Colonic mucosa (tissue), 4 donors: ENCODE data around the gene SNX5. TPM values are rescaled to one million over a fixed set of nuclear protein-coding genes. Genes with fewer than 3 reads are reported as not detected.
"Not testable (repeated sequence)": the region's sequence is repeated elsewhere in the genome, so short reads cannot be mapped to it uniquely, and the experiment has no call there.

Experiments
- DNase-seq: peaks from one replicate; pipeline ENCODE4 v3.0.0-alpha.2; 2020
- H3K27ac ChIP-seq: fragments of 200-600 bp; one replicate; pipeline ENCODE4 v1.8.0; 2021
- H3K27me3 ChIP-seq: fragments of 200-600 bp; one replicate; pipeline ENCODE4 v1.8.0; 2021
- H3K36me3 ChIP-seq: fragments of 200-600 bp; one replicate; pipeline ENCODE4 v1.8.0; 2021
- H3K4me1 ChIP-seq: fragments of 200-600 bp; one replicate; pipeline ENCODE4 v1.8.0; 2021; ENCODE audit warnings: mild to moderate bottlenecking
- H3K4me3 ChIP-seq: fragments of 200-600 bp; one replicate; pipeline ENCODE4 v1.8.0; 2021
- H3K9ac ChIP-seq, 2 donors: one replicate each; pipeline ENCODE4 v1.7.0; 2013; ENCODE audit warnings: control low read depth in 2 of 2, low read depth in 2 of 2, low read length in 2 of 2
- H3K9me3 ChIP-seq: fragments of 200-600 bp; one replicate; pipeline ENCODE4 v1.8.0; 2021
- CTCF ChIP-seq: fragments of 200-600 bp; IDR thresholded peaks from one replicate; pipeline ENCODE4 v1.8.0; 2022; ENCODE audit warnings: antibody characterized with exemption, mild to moderate bottlenecking
- intact Hi-C: fragments of 100-400 bp; cut with DNase I; formaldehyde crosslinking; loops from one replicate; pipeline ENCODE4 v1.14.1; 2022
- total RNA-seq, 2 donors: library from RNA; stranded (reverse); fragmentation: NEBNext Ultra II Directional in 1 of 2; extraction: Animal tissue kit (Norgen Biotek cat#: 25700) in 1 of 2; gene quantifications; one replicate each; pipeline ENCODE4 v1.2.1, GENCODE V29; 2021
- donor health status: healthy.
- donor health status: DM: no; HTN: no; CAD: no.
- donor health status: DM: no; HTN: no; CAD: no.

Gene SNX5
- total RNA-seq, 2 donors from 2014 or later: 116 to 119 TPM

- no peak for TF ChIP-seq CTCF
- H3K36me3 ChIP-seq: no peaks in the 10 kb centered on the region
- peak overlapping the region in 1 of 2 donors; percentile 70 for H3K9ac ChIP-seq
- no peak overlapping the region for H3K4me3 ChIP-seq
- H3K9me3 ChIP-seq: no peaks in the 10 kb centered on the region
- H3K4me1 ChIP-seq: peaks cover 25% of the 10 kb centered on the region
- DNase-seq: no peak
- H3K27me3 ChIP-seq: no peaks in the 10 kb centered on the region
- H3K27ac ChIP-seq: peak overlapping the region; percentile 62
- intact Hi-C loops: no loop called here
These were observed 7.0 kb downstream of the SNX5 start for GRCh38 chr20:17961587-17961940.

- peak; percentile 45 for DNase-seq
- TF ChIP-seq CTCF: no peak
- Histone ChIP-seq H3K36me3 (no peaks in the 10 kb centered on the region), H3K9ac (peak overlapping the region in 1 of 2 donors; percentile 70), H3K27ac (peak overlapping the region; percentile 62), H3K4me3 (no peak overlapping the region), H3K9me3 (no peaks in the 10 kb centered on the region), H3K4me1 (peaks cover 25% of the 10 kb centered on the region), H3K27me3 (no peaks in the 10 kb centered on the region)
- intact Hi-C loops: no loop called here
These were observed 7.5 kb downstream of the SNX5 start for GRCh38 chr20:17960927-17961586.

GRCh38 chr20:17960400-17960885 is 8.2 kb downstream of the SNX5 start:
- H3K9ac ChIP-seq: peak overlapping the region in 1 of 2 donors; percentile 70
- H3K27me3 ChIP-seq, DNase-seq, H3K4me3 ChIP-seq, H3K36me3 ChIP-seq, H3K9me3 ChIP-seq, intact Hi-C loops: not testable (repeated sequence)
- peak overlapping the region; percentile 62 for H3K27ac ChIP-seq
- H3K4me1 ChIP-seq: peaks cover 25% of the 10 kb centered on the region

- Histone ChIP-seq H3K27ac (peak overlapping the region; percentile 70), H3K9ac (peak overlapping the region in 1 of 2 donors; percentile 69), H3K4me1 (peaks cover 25% of the 10 kb centered on the region), H3K27me3 (no peaks in the 10 kb centered on the region), H3K9me3 (no peaks in the 10 kb centered on the region), H3K4me3 (no peak overlapping the region), H3K36me3 (no peaks in the 10 kb centered on the region)
- intact Hi-C loops: no loop called here
- DNase-seq: no peak
- TF ChIP-seq CTCF: no peak
These were observed 9.4 kb downstream of the SNX5 start for GRCh38 chr20:17959257-17959627.

GRCh38 chr20:17958373-17959256 is 10.0 kb downstream of the SNX5 start:
- peak overlapping the region; percentile 70 for H3K27ac ChIP-seq
- peak overlapping the region in 1 of 2 donors; percentile 69 for H3K9ac ChIP-seq
- DNase-seq: no peak
- no peaks in the 10 kb centered on the region for H3K9me3 ChIP-seq
- H3K4me3 ChIP-seq: no peak overlapping the region
- intact Hi-C loops: no loop called here
- TF ChIP-seq CTCF: no peak
- no peaks in the 10 kb centered on the region for H3K36me3 ChIP-seq
- H3K27me3 ChIP-seq: no peaks in the 10 kb centered on the region
- H3K4me1 ChIP-seq: peaks cover 23% of the 10 kb centered on the region
